GM18951 (cell line): Measurements from ENCODE around the gene CCDC78.

Source experiments
- POLR2A ChIP-seq: IDR thresholded peaks from 4 replicates; pipeline ENCODE4 v1.6.1; 2011; ENCODE audit warnings: mild to moderate bottlenecking; ENCODE audit not compliant: insufficient read length, insufficient read depth; ENCODE audit errors: extremely low read depth
- in situ Hi-C: fragments of 300-500 bp; cut with MboI; formaldehyde crosslinking; loops from one replicate; pipeline ENCODE4 v1.12.0; 2022; ENCODE audit warnings: low sequenced_read_pairs, mixed read lengths, inconsistent platforms; ENCODE audit not compliant: unreplicated experiment

The CCDC78 gene

GRCh38 chr16:687499-687898 lies 38.7 kb downstream of the CCDC78 start:
- in situ Hi-C loops: no loop called here

GRCh38 chr16:686459-687260 lies 39.6 kb downstream of the CCDC78 start:
- no peak for TF ChIP-seq POLR2A
- in situ Hi-C loops: no loop called here

More at GRCh38 chr16:687499-687898, 38.7 kb downstream of the CCDC78 start:
- no peak for TF ChIP-seq POLR2A

DNA sequence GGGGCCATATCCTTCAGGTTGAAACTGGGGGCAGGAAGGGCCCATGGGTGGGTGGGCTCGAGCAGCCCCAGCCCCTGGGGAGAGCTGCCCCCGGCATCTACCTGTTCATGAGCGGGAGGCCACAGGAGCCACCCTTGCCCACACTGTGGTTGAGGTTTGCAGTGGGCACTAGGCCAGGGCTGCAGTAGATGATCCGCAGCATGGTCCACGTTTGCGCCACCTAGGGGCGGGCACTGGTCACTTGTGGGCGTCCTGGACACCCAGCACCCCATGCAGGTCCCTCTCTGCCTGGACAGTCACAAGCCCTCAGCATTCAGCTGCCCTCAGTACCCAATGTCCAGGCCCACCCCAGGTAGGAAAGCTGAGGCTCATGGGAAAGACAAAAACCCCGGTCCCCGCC lies 40.3 kb downstream of the CCDC78 start:
- TF ChIP-seq POLR2A: no peak
- in situ Hi-C loops: no loop called here

- in situ Hi-C loops: no loop called here
- TF ChIP-seq POLR2A: no peak
These were observed 41.1 kb downstream of the CCDC78 start for GRCh38 chr16:684961-685696.

GRCh38 chr16:684071-684794 lies 42.0 kb downstream of the CCDC78 start, which contains the start of gene JMJD8:
TSS of gene JMJD8 (minus strand) at chr16:684334. CDS start at chr16:684319, 15 bp downstream.
- in situ Hi-C loops: no loop called here
- peak; percentile 92 for TF ChIP-seq POLR2A

- in situ Hi-C loops: no loop called here
These were observed 42.7 kb downstream of the CCDC78 start for GRCh38 chr16:683396-684070.

DNA sequence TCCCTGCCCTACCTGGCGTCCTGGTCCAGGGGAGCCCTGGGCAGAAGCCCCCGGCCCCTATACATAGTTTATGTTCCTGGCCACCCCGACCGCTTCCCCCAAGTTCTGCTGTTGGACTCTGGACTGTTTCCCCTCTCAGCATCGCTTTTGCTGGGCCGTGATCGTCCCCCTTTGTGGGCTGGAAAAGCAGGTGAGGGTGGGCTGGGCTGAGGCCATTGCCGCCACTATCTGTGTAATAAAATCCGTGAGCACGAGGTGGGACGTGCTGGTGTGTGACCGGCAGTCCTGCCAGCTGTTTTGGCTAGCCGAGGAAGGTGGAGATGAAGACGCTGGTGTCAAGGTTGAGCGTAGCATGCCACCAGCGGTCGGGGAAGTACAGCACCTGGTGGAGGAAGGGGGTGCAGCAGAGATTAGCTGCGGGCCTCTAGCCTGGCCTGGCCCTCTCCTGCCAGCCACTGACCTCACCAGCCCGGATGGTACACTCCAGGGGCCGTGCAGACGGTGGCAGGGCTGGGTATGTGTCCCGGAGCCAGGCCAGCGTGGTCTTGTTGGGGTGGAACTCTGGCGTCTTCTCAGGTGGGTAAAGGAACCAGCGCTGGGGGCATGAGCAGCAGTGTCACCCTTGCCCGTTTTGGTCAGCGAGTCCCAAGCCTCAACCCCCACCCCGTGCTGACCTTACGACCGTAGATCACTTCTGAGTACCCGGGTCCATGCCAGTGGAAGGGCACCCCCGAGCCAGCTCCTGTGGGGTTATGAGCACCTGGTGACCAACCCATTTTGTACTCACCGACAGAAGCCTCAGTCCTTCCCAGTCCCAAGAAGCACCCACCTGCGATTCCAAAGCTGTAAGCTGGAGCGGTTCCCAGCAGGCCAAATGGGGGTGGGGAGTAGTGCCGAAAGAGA lies 43.5 kb downstream of the CCDC78 start:
- in situ Hi-C loops: no loop called here
- TF ChIP-seq POLR2A: no peak

More at GRCh38 chr16:683396-684070, 42.7 kb downstream of the CCDC78 start:
- no peak for TF ChIP-seq POLR2A

- no peak for TF ChIP-seq POLR2A
- in situ Hi-C loops: no loop called here
These were observed 44.4 kb downstream of the CCDC78 start for GRCh38 chr16:681746-682427.

GRCh38 chr16:680967-681745 lies 45.1 kb downstream of the CCDC78 start:
- TF ChIP-seq POLR2A: peak; percentile 24
- in situ Hi-C loops: no loop called here

DNA sequence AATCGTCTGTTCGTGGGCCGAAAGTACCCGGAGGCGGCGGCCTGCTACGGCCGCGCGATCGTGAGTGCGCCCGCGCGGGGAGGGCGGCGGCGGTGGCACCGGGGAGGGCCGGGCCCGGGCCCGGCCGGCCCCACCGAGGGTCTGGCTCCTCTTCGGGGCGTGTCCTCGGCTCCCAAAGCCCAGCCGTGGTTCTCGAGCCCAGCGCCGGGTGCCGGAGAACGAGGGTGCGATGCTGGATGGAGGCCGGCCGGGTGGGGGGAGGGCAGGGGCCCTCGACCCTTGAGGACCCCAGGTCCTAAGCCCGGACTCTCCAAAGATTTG lies 45.7 kb downstream of the CCDC78 start:
- TF ChIP-seq POLR2A: no peak
- in situ Hi-C loops: no loop called here
